ENCODE measurements around the gene TSSC4.

The TSSC4 gene

DNA sequence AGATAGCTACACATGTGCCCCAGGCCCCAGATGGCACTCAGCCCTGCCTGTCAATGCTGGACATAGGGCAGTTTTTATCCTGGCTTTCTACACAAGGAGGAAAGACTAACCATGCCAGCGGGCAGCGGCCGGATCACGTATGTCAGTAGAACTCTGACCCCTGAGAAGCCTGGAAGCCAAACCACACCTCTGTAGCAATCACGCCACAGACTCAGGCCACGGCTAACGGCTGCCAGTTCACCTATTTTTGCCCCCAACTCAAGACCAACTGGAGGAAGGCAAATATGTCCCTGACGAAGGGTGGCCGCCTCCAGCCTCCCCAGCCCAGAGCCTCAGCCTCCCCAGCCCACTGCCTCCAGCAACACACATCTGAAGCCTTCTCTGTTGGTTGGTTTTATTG is 30.7 kb upstream of the TSSC4 start:
- DNase-seq = no peak

- DNase-seq = no peak
Observed at GRCh38 chr11:2374456-2375201, 25.9 kb upstream of the TSSC4 start.

DNA sequence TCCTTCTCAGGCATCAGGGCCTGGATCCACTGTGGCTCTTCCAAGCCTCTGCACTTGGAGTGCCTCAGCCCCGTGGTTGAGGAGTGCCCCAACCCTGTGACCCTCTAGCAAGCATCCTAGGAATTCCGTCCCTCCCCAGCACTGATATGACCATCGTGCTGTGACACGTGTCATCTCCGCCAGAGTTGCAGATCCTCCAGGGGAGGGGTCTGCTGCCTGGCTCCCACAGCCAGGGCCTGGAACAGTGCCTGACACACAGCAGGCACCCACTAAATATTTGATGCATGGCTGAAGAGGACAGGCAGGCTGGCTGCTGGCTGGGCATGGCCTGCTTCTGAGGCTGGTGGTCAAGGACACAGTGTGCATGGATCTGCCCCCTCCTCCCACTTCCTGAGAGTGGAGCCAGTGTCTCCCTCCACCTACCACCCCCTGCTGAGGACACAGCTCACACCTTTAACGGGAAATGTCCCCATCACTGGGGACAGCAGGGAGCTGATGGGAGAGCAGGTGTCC is 25.2 kb upstream of the TSSC4 start:
- no peak for DNase-seq

- no peak for DNase-seq
Observed at GRCh38 chr11:2375964-2376551, 24.5 kb upstream of the TSSC4 start.

GRCh38 chr11:2376751-2377451 is 23.6 kb upstream of the TSSC4 start, which contains the start of gene CD81:
Gene CD81 (plus strand): TSS chr11:2377310. CDS start chr11:2377550, 240 bp downstream.
- peak; percentile 86 for DNase-seq

- DNase-seq = peak; percentile 87
Observed at GRCh38 chr11:2377511-2378443, 22.8 kb upstream of the TSSC4 start.

- DNase-seq = no peak
Observed at GRCh38 chr11:2378527-2379210, 21.9 kb upstream of the TSSC4 start.

DNA sequence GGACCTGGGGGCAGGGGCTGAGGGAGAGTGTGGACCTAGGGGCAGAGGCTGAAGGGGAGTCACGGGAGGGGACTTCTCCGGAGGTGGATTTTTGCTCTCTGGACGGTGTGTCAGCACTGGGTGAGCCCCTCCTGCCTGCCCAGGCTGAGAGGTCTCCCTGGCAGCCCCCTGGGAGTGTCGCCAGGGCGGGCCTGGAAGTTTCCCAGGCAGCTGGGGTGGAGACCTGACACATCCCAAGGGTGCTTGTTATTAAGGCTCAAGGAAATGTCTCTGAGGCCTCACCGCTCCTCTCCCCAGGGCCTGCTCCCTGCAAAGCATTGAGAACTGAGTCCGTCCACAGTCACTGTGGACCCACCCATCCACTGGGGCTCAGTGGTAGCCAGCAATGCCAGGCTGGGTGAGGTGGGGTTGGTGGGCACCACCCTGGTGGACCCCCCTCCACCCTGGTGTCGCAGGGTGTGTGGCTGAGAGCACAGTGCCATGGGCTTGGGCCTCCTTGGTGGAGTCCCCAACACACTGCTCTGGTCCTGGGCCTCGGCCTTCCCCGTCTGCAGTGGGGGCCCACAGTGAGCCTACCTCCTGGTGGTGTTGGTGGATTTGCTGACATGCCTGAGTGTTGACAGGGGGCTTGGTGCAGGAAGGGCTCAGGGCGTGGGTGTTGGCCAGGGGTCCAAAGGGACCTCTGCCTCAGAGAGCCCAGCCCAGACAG is 20.9 kb upstream of the TSSC4 start:
- no peak for DNase-seq

DNA sequence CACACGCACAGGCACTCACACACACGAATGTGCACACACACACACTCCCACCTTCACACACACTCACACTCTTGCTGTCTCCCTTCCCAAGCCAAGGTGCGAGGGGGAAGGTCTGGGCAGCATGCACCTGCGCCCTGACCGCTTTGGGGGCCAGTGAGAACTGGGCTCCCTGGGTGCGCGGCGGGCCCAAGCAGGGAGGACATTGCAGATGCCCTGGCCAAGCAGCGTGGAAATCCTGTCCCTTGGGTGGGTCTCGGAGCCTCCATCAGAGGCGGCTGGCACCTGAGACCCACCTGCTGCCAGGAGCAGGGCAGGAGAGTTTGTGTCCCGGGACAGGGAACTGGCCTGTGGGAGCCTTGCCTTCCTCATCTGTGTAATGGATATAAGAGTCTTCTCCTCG is 20.2 kb upstream of the TSSC4 start:
- DNase-seq = no peak

DNA sequence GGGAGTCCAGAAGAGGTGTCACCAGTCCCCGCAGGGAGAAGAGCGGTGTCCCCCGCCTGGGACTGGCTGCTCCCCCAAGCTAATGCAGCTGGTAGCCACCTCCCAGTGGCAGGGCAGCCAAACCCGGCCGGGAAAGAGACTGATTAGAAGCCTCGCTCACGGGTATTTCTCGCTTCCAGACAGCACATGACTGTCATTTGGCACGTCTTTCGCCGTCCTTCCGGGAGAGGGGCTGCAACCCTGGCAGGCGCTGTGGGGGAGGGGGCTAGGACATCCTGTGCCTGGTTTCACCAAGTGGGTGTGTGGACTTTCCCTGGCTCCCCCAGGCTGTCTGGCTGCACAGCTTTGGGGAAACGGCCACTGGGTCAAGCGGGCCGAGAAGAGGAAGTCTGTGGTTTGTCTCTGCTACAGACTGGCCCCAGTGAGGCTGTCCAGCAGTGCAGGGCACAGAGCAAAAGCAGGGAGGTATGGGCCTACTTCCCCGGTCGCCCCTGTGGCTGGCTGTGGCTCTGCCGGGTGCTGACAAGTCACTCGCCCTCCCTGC is 19.7 kb upstream of the TSSC4 start:
- DNase-seq = no peak

DNA sequence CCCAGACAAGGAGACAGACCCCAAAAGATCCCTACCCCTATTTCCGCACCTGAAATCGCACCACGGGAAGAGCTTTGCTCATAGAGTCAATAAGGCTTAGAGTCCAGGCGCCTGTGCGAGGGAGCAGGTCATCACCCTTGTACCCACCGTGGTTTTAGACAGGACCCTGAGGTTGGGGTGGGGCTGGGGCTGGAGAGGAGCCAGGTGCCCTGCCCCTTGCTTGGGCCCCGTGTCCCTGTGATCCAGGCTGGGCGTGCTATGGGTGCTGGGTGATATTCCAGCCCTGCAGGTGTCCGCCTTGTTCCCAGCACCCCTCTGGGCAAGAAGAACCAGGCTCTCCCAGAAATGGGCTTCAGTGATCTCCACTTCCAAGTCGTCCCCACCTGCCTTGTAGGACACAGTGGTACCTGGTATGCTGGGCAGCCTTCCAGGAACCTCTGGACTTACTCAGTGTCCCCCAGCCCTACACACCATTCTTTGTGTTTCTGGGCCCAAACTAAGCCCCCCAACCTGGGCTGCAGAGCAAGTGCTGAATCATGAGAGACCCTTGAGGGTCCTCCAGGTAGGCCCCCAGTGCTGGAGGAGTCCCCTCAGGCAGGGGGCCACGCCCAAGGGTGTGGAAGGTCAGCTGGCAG is 18.9 kb upstream of the TSSC4 start:
- no peak for DNase-seq

DNA sequence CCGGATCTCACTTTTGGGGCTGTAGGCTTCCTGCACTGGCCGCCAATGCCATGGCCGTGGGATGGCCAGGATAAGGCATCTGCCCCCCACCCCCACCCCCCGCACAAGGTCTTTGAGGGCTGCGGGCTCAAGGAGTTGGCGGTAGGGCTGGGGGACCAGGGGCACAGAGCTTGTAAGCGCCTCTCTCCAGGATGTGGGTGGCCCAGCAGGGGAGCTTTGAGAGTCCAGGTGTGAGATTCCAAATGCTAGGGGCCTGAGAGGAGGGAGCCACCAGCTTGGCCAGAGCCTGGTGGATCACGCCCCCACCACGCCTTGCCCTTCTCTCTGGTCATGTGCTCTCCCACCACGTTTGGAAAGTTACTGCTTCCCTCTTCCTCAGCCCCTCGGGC is 18.4 kb upstream of the TSSC4 start:
- DNase-seq = no peak

- DNase-seq = no peak
Observed at GRCh38 chr11:2382936-2383851, 17.4 kb upstream of the TSSC4 start.

DNA sequence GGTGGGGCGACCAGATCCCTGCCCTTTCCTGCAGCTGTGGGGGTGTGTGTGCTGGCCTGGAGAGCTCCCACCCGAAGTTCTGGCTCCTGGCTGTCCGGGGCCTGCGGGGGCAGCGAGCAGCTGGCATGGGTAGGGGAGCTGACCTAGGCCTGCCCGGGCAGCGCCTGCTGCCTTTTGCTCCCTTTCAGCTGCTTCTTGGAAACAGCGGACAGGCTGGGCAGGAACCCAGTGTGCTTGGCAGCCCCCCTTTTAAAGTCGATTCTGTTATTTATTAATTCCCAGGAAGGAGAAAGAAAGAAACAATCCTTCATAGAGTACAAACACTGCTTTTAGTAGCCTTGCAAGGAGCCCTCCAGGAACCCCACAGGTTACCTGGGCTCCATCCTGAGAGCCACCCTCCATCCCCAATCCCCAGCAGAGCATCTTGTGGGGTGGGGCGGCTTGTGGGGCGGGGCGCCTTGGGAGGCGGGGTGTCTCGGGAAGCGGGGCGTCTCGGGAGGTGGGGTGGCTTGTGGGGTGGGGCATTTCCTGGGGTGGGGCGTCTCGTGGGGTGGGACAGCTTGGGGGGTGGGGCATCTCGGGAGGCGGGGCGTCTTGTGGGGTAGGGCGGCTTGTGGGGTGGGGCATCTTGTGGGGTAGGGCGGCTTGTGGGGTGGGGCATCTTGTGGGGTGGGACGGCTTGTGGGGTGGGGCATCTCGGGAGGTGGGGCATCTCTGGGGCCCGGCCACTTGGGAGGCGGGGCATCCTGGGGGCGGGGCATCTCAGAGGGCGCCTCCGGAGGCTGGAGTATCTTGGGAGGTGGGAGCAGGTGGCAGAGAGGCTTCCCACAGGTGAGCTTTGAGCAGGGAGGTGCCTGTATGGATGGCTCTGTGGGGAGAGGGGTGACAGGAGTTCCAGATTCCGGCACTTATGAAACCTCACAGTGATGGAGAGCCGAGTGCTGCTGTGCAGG is 16.4 kb upstream of the TSSC4 start:
- DNase-seq = no peak

DNA sequence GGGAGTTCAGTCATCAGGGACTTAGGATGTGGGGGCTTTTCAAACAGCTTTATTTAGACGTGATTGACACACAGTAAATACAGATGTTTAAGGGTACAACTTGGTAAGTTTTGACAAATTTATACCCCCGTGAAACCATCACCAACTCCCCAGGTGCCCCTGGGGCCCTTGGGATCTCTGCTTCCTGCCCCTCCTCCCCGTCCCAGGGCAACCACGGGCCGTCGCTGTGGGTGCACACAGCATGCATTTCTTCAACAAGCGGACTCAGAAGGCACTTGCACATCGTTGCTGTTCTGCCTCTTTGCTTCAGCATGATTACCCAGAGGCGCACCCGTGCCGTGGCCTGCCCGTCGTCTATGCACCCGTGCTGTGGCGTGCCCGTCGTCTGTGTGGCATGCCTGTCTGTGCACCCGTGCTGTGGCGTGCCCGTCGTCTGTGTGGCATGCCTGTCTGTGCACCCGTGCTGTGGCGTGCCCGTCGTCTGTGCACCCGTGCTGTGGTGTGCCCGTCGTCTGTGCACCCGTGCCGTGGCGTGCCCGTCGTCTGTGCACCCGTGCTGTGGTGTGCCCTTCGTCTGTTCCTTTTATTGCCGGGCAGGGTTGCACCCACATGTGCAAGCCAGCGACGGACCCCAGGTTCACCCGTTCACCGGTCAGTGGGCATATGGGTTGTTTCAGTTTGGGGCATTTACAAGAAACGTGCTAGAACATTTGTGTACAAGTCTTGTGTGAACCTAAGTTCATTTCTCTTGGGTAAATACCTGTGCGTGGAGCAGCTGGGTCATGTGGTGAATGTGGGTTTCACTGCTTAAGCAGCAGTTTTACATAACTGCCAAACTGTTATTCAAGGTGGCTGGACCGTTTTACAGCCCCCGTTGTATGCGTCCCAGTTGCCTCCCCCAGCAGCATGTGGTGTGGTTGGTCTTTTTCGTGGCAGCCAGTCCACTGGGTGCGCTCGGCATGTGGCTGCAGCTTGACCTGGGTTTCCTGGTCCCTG is 15.1 kb upstream of the TSSC4 start:
- DNase-seq = no peak

GRCh38 chr11:2386591-2386990 is 14.0 kb upstream of the TSSC4 start:
- no peak for DNase-seq
